B cell (primary cell): ENCODE data around the gene HIBADH.

ENCODE experiments used
- CTCF ChIP-seq: fragments of 200-600 bp; IDR thresholded peaks from one replicate; pipeline ENCODE4 v1.8.0; 2022; ENCODE audit warnings: antibody characterized with exemption, mild to moderate bottlenecking
- EZH2 ChIP-seq: IDR thresholded peaks from 2 replicates; pipeline ENCODE4 v1.6.1; 2012; ENCODE audit warnings: borderline replicate concordance, low read depth, mild to moderate bottlenecking, moderate library complexity, low read length; ENCODE audit not compliant: insufficient read depth, poor library complexity, severe bottlenecking

GRCh38 chr7:27693794-27694193, 31.1 kb upstream of the HIBADH start:
- TF ChIP-seq CTCF (no peak), EZH2 (no peak)
